Large intestine (tissue), 3 donors: ENCODE results near the gene FTL. TPM values are rescaled to one million over a fixed set of nuclear protein-coding genes. Genes with fewer than 3 reads are reported as not detected.

Source experiments
- DNase-seq, 2 donors: peaks; one replicate each; pipeline versions ENCODE4 v3.0.0 to v3.0.0-alpha.2; 2013
- H3K27ac ChIP-seq: one replicate; pipeline ENCODE4 v1.5.1; 2013; ENCODE audit warnings: low read length
- H3K27me3 ChIP-seq: 2 replicates; pipeline ENCODE4 v1.6.1; 2013; ENCODE audit warnings: low read length; ENCODE audit not compliant: control insufficient read depth, insufficient read depth
- H3K36me3 ChIP-seq: 2 replicates; pipeline ENCODE4 v1.6.1; 2013; ENCODE audit warnings: low read length; ENCODE audit not compliant: control insufficient read depth, insufficient read depth
- H3K4me1 ChIP-seq: one replicate; pipeline ENCODE4 v1.6.1; 2013; ENCODE audit warnings: low read length; ENCODE audit not compliant: control insufficient read depth, insufficient read depth
- H3K4me3 ChIP-seq: one replicate; pipeline ENCODE4 v1.5.1; 2013; ENCODE audit warnings: low read length
- H3K9me3 ChIP-seq: one replicate; pipeline ENCODE4 v1.6.1; 2013; ENCODE audit warnings: mild to moderate bottlenecking, low read depth, low read length, moderate library complexity; ENCODE audit not compliant: control insufficient read depth
- WGBS: methylation state at CpG from one replicate; pipeline ENCODE4 v1.1.5; 2013; ENCODE audit warnings: low lambda C conversion rate; ENCODE audit not compliant: insufficient coverage; 5-methylcytosine and 5-hydroxymethylcytosine counted together
- polyA plus RNA-seq: library from polyadenylated mRNA; unstranded; fragments of 120-200 nt; gene quantifications from one replicate; pipeline ENCODE4 v1.2.1, GENCODE V29; 2013

The FTL gene
- polyA plus RNA-seq, 1 donor = 6,937 TPM

DNA sequence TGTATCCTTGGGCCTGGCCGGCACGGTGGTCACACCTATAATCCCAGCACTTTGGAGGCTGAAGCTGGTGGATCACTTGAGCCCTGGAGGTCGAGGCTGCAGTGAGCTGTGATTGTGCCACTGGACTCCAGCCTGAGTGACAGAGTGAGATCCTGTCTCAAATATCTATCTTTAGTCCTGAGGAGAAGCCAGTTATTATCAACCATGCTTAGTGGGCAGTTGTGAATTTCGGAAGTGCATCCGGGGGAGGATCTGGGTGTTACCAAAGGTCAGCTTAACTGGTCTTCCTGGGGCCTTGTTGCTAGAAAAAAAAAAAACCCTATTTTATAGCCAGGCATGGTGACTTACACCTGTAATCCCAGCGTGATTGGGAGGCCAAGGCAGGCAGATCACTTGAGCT, 22.0 kb upstream of the FTL start:
- Histone ChIP-seq H3K4me1 (peaks cover 1% of the 10 kb centered on the region), H3K9me3 (peaks cover 24% of the 10 kb centered on the region), H3K27ac (no peak overlapping the region), H3K4me3 (no peak overlapping the region), H3K27me3 (no peaks in the 10 kb centered on the region), H3K36me3 (no peaks in the 10 kb centered on the region)
- WGBS = 92% methylated on average over 2 of the region's 6 CpGs
- no peak for DNase-seq

DNA sequence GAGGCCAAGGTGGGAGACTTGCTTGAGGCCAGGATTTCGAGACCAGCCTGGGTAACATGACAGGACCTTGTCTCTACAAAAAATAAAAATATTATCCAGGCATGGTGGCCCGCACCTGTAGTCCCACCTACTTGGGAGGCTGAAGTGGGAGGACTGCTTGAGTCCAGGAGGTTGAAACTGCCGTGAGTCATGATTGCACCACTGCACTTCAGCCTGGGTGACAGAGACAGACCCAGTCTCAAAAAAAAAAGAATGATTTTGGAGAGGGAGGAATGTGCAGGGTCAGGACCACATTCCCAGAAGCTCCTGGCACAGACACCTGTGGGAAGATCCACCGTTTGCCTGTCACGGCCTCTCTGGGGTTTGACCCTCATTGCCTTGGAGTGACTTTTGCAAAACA, 19.7 kb upstream of the FTL start:
- Histone ChIP-seq H3K36me3 (no peaks in the 10 kb centered on the region), H3K9me3 (peaks cover 23% of the 10 kb centered on the region), H3K27me3 (no peaks in the 10 kb centered on the region), H3K27ac (no peak overlapping the region), H3K4me3 (no peak overlapping the region), H3K4me1 (no peaks in the 10 kb centered on the region)
- DNase-seq = no peak
- WGBS = no CpG with 5 or more reads among the region's 5 CpGs

DNA sequence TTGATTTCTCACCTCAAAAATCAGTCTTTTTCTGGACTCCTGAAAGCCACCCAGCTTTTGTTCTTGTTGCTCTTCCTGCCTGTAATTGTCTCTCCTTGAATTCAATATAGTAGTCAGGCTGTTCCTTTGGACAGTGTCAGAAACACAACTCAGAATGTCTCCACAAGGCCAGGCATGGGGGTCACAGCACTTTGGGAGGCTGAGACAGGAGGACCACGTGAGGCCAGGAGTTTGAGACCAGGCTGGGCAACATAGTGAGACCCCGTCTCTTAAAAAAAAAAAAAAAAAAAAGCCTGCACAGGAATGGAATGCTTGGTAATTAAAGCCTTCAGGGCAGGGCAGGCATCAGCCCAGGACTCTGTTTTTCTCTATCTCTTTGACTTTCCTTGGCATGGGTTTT, 19.3 kb upstream of the FTL start:
- no peak for DNase-seq
- 92% methylated on average over 2 of the region's 2 CpGs for WGBS
- Histone ChIP-seq H3K4me3 (no peak overlapping the region), H3K36me3 (no peaks in the 10 kb centered on the region), H3K27ac (no peak overlapping the region), H3K4me1 (no peaks in the 10 kb centered on the region), H3K27me3 (no peaks in the 10 kb centered on the region), H3K9me3 (peaks cover 19% of the 10 kb centered on the region)

DNA sequence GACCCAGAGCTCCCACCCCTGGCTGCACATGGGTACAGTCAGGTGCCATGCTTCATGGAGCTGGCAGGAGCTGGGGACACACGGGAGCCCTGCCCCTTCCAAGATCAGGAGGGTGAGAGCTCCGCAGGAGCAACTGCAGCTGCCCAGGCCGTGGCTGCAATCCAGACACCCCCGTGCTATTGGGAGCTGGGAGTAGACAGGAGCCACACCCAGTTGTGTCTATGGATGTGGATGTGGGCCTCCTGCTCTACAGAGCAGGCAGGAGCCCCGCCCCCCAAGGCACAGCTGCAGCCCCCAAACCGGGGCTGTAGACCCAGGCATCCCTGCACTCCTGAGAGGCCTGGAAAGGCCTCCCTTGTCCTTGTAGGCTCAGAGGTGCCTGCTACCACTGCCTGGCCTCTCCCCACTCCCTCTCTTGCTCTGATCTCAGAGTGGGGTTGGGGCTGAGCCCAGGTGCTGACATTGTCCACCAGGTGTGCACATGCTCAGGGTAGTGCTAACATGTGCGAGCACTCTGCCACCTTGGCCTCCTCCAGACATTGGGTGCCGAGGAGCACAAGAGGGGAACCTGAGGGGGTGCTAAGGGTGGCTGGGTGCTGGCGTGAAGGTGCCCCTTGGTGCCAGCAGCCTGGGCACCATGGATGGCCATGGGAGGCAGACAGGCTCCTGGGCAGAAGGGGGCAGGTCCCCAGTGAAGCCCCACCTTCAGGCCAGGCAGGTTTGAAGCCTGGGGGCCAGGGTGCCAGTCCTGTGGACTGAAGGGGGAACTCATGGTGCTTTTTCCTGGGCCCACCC, 18.4 kb upstream of the FTL start:
- Histone ChIP-seq H3K27ac (no peak overlapping the region), H3K27me3 (no peaks in the 10 kb centered on the region), H3K9me3 (peaks cover 16% of the 10 kb centered on the region), H3K4me1 (no peaks in the 10 kb centered on the region), H3K4me3 (no peak overlapping the region), H3K36me3 (no peaks in the 10 kb centered on the region)
- DNase-seq = no peak
- WGBS = no CpG with 5 or more reads among the region's 9 CpGs

DNA sequence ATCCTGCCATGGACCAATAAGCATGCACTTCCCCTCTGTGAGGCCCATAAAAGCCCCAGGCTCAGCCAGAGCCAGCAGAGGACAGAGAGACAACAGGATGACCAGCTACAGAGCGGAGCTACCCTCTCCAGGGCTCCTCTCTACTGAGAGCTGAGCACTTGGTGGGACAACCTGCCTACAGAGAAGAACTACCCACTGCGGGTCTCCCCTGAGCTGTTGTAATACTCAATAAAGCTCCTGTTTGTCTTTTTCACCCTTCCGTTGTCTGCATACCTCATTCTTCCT, 17.9 kb upstream of the FTL start:
- no peaks in the 10 kb centered on the region for H3K4me1 ChIP-seq
- no peak overlapping the region for H3K27ac ChIP-seq
- H3K4me3 ChIP-seq = no peak overlapping the region
- no CpG with 5 or more reads among the region's 3 CpGs for WGBS
- no peaks in the 10 kb centered on the region for H3K27me3 ChIP-seq
- no peaks in the 10 kb centered on the region for H3K36me3 ChIP-seq
- DNase-seq = no peak
- peaks cover 16% of the 10 kb centered on the region for H3K9me3 ChIP-seq

DNA sequence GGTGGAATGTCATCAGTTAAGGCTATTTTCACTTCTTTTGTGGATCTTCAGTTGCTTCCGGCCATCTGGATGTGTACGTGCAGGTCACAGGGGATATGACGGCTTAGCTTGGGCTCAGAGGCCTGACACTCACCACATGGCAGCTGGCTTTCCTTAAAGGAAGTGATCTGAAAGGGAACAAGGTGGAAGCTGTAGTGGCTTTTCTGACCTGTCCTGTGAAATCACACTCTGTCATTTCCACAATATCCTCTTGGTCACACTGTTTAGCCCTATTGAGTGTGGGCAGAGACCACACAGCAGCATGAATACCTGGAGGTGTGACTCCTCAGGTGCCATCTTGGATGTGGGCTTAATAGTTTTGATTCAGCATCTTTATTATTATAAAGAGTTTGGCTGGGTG, 14.9 kb upstream of the FTL start:
- Histone ChIP-seq H3K36me3 (no peaks in the 10 kb centered on the region), H3K4me1 (peaks cover 6% of the 10 kb centered on the region), H3K27me3 (no peaks in the 10 kb centered on the region), H3K4me3 (no peak overlapping the region), H3K9me3 (peaks cover 16% of the 10 kb centered on the region), H3K27ac (no peak overlapping the region)
- DNase-seq = no peak
- WGBS = no CpG with 5 or more reads among the region's 3 CpGs

DNA sequence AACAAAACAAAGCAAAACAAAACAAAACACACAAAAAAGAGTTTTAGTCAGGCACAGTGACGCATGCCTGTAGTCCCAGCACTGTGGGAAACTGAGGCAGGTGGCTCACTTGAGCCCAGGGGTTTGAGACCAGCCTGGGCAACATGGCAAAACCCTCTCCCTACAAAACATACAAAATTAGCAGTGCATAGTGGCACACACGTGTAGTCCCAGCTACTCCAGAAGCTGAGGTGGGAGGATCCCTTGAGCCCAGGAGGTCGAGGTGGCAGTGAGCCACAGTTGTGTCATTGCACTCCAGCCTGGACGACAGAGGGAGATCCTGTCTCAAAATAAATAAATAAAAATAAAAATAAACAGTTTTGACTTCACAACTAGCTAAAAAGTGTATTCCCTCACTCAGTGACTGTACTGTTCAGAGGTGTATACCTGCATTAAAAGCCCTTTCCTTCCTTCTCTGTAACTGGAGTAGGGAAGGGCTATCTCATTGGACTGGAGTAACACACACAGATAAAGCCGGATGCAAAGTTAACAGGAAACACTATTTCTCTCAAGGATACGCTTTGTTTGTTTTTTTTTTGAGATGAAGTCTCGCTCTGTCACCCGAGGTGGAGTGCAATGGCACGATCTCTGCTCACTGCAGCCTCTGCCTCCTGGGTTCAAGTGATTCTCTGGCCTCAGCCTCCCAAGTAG, 14.1 kb upstream of the FTL start:
- DNase-seq = peak in 1 of 2 donors; percentile 70
- H3K9me3 ChIP-seq = peaks cover 16% of the 10 kb centered on the region
- no peak overlapping the region for H3K4me3 ChIP-seq
- WGBS = no CpG with 5 or more reads among the region's 9 CpGs
- H3K27ac ChIP-seq = no peak overlapping the region
- H3K27me3 ChIP-seq = no peaks in the 10 kb centered on the region
- peaks cover 13% of the 10 kb centered on the region for H3K4me1 ChIP-seq
- peaks cover under 1% of the 10 kb centered on the region for H3K36me3 ChIP-seq

DNA sequence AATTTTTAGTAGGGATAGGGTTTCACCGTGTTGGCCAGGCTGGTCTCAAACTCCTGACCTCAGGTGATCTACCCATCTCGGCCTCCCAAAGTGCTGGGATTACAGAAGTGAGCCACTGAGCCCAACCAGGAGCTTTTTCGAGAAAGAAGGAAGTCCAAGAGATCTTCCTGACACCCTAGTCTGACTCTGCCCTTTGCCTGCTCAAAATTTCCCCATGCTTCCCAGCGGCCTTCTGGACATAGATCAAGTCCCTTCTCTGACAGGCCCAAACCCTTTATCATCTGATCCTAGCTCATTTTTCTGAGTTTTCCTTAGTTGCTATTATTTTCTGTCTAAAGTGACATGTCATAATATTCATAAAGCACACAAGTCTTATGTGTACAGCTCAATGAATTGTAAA, 12.0 kb upstream of the FTL start:
- WGBS = 67% methylated on average over 1 of the region's 4 CpGs

DNA sequence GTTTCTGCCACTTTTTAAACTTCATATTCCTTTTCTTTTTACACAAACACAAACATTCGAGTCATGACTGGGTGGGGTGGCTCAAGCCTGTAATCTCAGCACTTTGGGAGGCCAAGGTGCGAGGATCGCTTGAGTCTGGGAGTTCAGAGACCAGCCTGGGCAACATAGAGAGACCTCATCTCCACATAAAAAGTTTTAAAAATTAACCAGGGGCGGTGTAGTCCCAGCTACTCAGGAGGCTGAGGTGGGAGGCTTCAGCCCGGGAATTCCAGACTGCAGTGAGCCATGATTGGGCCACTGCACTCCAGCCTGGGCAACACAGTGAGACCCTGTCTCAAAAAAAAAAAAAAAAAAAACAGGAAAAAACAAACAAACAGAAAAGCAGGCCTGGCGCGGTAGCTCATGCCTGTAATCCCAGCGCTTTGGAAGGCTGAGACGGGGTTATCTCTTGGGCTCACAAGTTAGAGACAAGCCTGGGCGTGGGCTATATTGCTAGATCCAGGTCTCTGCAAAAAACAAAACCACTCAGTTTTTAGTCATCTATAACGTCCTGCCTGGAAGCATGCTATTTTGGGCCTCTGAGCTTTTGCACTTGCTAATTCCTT, 11.0 kb upstream of the FTL start:
- no CpG with 5 or more reads among the region's 11 CpGs for WGBS
- Histone ChIP-seq H3K27me3 (no peaks in the 10 kb centered on the region), H3K4me3 (peak overlapping the region; percentile 36), H3K9me3 (no peaks in the 10 kb centered on the region), H3K36me3 (peaks cover 9% of the 10 kb centered on the region), H3K4me1 (peaks cover 18% of the 10 kb centered on the region), H3K27ac (peak overlapping the region; percentile 69)
- DNase-seq = peak in 1 of 2 donors; percentile 51

More for the DNA sequence above, 12.0 kb upstream of the FTL start:
- DNase-seq = no peak
- Histone ChIP-seq H3K4me3 (no peak overlapping the region), H3K9me3 (no peaks in the 10 kb centered on the region), H3K36me3 (peaks cover 9% of the 10 kb centered on the region), H3K27me3 (no peaks in the 10 kb centered on the region), H3K27ac (peak overlapping the region; percentile 27), H3K4me1 (peaks cover 18% of the 10 kb centered on the region)

DNA sequence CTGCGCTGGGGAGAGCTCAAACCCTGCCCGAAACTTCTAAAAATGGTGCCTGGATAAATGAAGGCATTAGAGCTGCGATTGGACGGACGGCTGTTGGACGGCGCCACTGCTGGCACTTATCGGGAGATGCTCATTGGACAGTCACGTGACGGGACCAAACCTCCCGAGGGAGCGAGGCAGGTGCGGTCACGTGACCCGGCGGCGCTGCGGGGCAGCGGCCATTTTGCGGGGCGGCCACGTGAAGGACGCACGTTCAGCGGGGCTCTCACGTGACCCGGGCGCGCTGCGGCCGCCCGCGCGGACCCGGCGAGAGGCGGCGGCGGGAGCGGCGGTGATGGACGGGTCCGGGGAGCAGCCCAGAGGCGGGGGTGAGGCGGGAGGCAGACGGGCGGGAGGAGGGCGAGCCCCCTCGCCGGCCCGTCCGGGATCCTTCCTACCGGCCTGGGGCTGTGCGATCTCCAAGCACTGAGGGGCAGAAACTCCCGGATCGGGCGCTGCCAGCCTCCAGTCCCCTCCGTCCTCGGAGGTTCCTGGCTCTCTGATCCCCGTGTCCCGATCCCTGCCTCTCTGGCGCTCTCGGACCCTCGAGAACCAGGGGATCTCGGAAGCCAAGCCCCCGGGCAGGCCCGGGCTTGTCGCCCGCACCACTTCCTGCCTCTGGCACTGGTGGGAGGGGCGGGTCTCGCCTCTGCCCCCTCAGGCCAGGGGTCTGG, 10.4 kb upstream of the FTL start, which contains the start of gene BAX:
Gene BAX (plus strand): TSS at position 281 of the 713 bp plus-strand sequence. CDS start 54 bp downstream, at position 335.
- peak; percentile 97 to 99 for DNase-seq
- peak within 1 kb of the TSS; percentile 99 for H3K4me3 ChIP-seq
- peaks cover 18% of the 10 kb centered on the region for H3K4me1 ChIP-seq
- peaks cover 9% of the 10 kb centered on the region for H3K36me3 ChIP-seq
- H3K27ac ChIP-seq = peak within 1 kb of the TSS; percentile 76
- H3K9me3 ChIP-seq = no peaks in the 10 kb centered on the region
- whole genome bisulfite sequencing = no CpG with 5 or more reads among the region's 71 CpGs
- H3K27me3 ChIP-seq = no peaks in the 10 kb centered on the region
